Tibial nerve (tissue), 4 donors: ENCODE results near the gene KCNMA1. TPM values are rescaled to one million over a fixed set of nuclear protein-coding genes. Genes with fewer than 3 reads are reported as not detected.

Experiments used
- DNase-seq, 2 donors: peaks; one replicate each; pipeline ENCODE4 v3.0.0-alpha.2; 2019; ENCODE audit warnings: low spot score in 2 of 2
- H3K27ac ChIP-seq, 4 donors: fragments of 200-600 bp; sonication (generic) in 3 of 4; one replicate each; pipeline ENCODE4 v1.5.1; 2017 to 2019; ENCODE audit warnings: mild to moderate bottlenecking in 1 of 4
- H3K27me3 ChIP-seq, 2 donors: fragments of 200-600 bp; sonication (generic) in 1 of 2; one replicate each; pipeline versions ENCODE4 v1.5.1 to v1.6.0; 2017 to 2019
- H3K36me3 ChIP-seq, 3 donors: fragments of 200-600 bp; sonication (generic); one replicate each; pipeline ENCODE4 v1.5.1; 2018 to 2019
- H3K4me1 ChIP-seq, 4 donors: fragments of 200-600 bp; sonication (generic) in 3 of 4; one replicate each; pipeline ENCODE4 v1.5.1; 2017 to 2019
- H3K4me3 ChIP-seq, 4 donors: fragments of 200-600 bp; sonication (generic) in 3 of 4; one replicate each; pipeline ENCODE4 v1.5.1; 2017 to 2019; ENCODE audit warnings: mild to moderate bottlenecking in 1 of 4, moderate library complexity in 1 of 4
- H3K9me3 ChIP-seq, 4 donors: fragments of 200-600 bp; sonication (generic) in 3 of 4; one replicate each; pipeline ENCODE4 v1.5.1; 2017 to 2019
- EP300 ChIP-seq, 2 donors: sonication (generic); formaldehyde crosslinking; IDR thresholded peaks; one replicate each; pipeline ENCODE4 v1.6.1; 2017; ENCODE audit warnings: antibody characterized with exemption in 2 of 2, mild to moderate bottlenecking in 1 of 2
- POLR2A ChIP-seq, 2 donors: fragments of 450-650 bp; IDR thresholded peaks; one replicate each; pipeline ENCODE4 v1.6.1; 2017; ENCODE audit warnings: antibody characterized with exemption in 2 of 2, mild to moderate bottlenecking in 2 of 2, moderate library complexity in 2 of 2
- WGBS, 2 donors: methylation state at CpG; one replicate each; pipeline ENCODE4 v1.1.5; 2018; 5-methylcytosine and 5-hydroxymethylcytosine counted together
- total RNA-seq, 4 donors: library from RNA; depleted of rRNA; stranded (reverse); fragments of >200 nt; gene quantifications; one replicate each; pipeline ENCODE4 v1.1.0, GENCODE V29; 2016
- TF ChIP-seq, protein P1 (sequence below), 5 experiments: fragments of 200-600 bp in 3 of 5; fragments of 450-650 bp in 2 of 5; sonication (generic) in 3 of 5; IDR thresholded peaks; one replicate each; pipeline ENCODE4 v1.5.1; 2016 to 2019; ENCODE audit warnings: antibody characterized with exemption in 5 of 5, mild to moderate bottlenecking in 3 of 5, moderate library complexity in 2 of 5

KCNMA1 gene
- total RNA-seq, 4 donors from 2014 or later = 10.2 to 19.9 (median 13.7) TPM

DNA sequence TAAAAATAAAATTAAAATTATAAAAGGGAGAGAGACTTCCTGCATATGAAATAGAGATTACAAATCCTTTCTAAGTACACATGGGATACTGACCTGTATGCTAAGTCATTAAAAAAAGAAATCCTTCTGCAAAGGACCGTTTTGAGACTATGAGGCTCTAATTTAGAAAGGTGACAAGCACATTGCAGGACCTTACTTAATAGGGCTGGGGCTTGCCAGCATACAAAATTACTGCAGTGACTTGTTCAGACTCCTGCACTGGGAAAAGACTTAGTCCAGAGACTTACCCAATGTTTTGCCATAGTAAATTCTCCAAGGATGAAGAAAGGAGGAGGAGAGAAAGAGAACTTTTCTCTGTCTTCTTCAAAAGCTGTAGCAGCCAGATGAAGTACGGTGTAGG lies 193.6 kb downstream of the KCNMA1 start:
- no peaks in the 10 kb centered on the region for H3K27me3 ChIP-seq
- no peaks in the 10 kb centered on the region for H3K9me3 ChIP-seq
- TF ChIP-seq POLR2A (IDR thresholded peaks at IDR 0.05) (no peak), EP300 (IDR thresholded peaks at IDR 0.05) (no peak)
- no peak overlapping the region for H3K4me3 ChIP-seq
- H3K27ac ChIP-seq = no peak overlapping the region
- 75 to 77% methylated on average over 2 of the region's 2 CpGs for WGBS, 2 donors
- no peaks in the 10 kb centered on the region for H3K36me3 ChIP-seq
- no peaks in the 10 kb centered on the region for H3K4me1 ChIP-seq
- DNase-seq = no peak

DNA sequence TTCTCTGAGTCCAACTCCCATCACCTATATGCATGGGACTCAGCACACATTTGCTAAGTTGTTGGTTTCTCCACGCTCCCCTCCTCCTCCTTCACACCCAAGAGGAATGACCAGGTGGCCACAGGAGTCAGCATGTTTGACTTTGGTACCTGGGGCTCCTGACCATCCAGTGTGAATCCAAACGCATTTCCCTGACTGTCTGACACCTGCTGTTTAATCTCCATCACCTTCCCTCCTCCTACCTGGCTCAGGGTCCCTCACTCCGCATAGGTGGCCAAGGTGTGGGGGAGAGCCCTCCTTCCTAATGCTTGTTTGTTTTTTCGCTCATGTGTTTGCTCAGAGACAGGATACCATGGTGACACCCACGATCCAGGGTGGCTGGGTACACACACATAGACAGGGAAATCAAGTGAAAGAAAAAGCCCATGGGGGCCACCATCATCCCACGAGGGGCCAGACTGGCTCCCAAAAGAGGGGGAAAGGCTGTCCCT lies 194.9 kb downstream of the KCNMA1 start:
- TF ChIP-seq, protein P1, sequence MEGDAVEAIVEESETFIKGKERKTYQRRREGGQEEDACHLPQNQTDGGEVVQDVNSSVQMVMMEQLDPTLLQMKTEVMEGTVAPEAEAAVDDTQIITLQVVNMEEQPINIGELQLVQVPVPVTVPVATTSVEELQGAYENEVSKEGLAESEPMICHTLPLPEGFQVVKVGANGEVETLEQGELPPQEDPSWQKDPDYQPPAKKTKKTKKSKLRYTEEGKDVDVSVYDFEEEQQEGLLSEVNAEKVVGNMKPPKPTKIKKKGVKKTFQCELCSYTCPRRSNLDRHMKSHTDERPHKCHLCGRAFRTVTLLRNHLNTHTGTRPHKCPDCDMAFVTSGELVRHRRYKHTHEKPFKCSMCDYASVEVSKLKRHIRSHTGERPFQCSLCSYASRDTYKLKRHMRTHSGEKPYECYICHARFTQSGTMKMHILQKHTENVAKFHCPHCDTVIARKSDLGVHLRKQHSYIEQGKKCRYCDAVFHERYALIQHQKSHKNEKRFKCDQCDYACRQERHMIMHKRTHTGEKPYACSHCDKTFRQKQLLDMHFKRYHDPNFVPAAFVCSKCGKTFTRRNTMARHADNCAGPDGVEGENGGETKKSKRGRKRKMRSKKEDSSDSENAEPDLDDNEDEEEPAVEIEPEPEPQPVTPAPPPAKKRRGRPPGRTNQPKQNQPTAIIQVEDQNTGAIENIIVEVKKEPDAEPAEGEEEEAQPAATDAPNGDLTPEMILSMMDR (IDR thresholded peaks at IDR 0.05) = no peak
- no peak for TF ChIP-seq EP300 (IDR thresholded peaks at IDR 0.05)
- no peak for TF ChIP-seq POLR2A (IDR thresholded peaks at IDR 0.05)
- Histone ChIP-seq H3K27ac (no peak overlapping the region), H3K4me3 (no peak overlapping the region), H3K9me3 (no peaks in the 10 kb centered on the region), H3K27me3 (no peaks in the 10 kb centered on the region), H3K36me3 (no peaks in the 10 kb centered on the region), H3K4me1 (no peaks in the 10 kb centered on the region)
- DNase-seq = no peak
- WGBS, 2 donors = 78 to 83% methylated on average over 6 of the region's 6 CpGs

DNA sequence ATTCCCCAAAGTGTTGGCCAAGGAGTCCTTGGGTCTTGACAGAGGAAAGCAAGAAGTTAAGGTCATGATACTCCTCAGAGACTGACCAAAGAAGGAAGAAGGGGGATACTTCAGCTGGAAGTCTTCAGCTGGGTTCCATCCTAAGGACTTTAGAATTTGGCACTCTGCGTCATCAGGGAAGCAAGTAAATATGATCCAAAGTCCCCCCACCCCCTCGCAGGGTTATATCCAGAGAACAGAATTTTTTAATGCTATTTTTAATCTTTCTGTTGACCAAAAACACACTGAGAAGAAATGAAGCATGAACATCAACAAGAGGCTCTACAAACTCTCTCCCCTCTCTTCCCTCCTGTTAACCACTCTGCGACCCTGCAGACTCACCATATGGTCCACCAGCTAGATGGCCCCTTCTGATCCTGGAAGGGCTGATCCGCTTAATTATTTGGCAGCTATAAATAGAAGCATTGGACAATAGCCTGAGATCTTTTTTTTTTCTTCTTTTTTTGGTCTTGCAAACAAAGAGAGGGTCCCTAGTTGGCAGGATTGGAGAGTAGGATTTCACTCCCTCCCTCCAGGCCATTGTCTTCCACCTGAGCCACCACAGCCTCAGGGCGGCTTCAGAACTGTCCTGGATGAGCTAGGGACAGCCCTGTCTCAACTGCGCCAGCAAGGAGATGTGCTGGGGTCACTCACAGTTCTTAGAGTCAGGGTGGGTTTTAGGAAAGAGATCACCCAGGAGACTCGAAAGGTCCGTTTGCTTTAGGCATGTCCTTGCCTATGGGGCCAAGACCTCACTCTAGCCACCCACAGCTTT lies 196.0 kb downstream of the KCNMA1 start:
- Histone ChIP-seq H3K4me3 (no peak overlapping the region), H3K27ac (no peak overlapping the region), H3K27me3 (no peaks in the 10 kb centered on the region), H3K9me3 (no peaks in the 10 kb centered on the region), H3K4me1 (no peaks in the 10 kb centered on the region), H3K36me3 (no peaks in the 10 kb centered on the region)
- no peak for DNase-seq
- TF ChIP-seq POLR2A (IDR thresholded peaks at IDR 0.05) (no peak), EP300 (IDR thresholded peaks at IDR 0.05) (no peak)
- TF ChIP-seq, protein P1 (IDR thresholded peaks at IDR 0.05) = no peak
- WGBS, 2 donors = 69 to 75% methylated on average over 5 to 8 of the region's 8 CpGs

DNA sequence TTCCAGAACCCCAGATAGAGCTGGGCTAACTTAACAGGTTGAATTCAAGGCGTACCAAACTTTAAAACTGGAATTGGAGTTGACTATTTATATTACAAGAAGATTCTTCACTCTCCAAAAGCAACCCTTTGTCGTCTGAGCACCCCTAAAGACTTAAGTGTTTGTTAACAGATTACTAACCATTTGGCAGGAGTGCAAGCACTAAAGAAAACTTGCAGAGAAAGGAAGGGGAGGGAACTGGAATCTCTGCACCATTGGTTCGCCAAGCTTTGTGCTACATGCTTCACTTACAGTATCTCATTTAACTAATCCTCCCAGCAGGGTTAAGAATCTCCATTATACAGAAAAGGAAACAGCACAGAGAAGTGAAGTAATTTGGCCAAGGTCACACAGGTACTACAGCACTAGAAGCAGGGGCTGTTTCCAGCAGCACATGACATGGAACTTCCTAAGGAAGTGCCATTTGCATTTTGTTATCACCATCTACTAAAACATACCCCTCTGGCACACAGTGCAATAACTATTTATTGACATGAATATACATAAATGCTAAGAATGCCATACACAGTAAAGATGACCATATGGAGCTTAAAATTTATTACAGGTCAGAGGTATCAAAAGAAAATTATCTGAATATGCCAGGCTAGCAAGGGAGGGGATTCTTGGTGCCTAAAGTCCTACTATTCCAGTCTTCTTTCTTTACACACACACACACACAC lies 201.2 kb downstream of the KCNMA1 start:
- no peak overlapping the region for H3K4me3 ChIP-seq
- 68 to 69% methylated on average over 3 of the region's 3 CpGs for WGBS, 2 donors
- no peaks in the 10 kb centered on the region for H3K27me3 ChIP-seq
- H3K9me3 ChIP-seq = no peaks in the 10 kb centered on the region
- H3K4me1 ChIP-seq = no peaks in the 10 kb centered on the region
- H3K27ac ChIP-seq = no peak overlapping the region
- TF ChIP-seq, protein P1 (IDR thresholded peaks at IDR 0.05) = no peak
- TF ChIP-seq EP300 (IDR thresholded peaks at IDR 0.05) (no peak), POLR2A (IDR thresholded peaks at IDR 0.05) (no peak)
- DNase-seq = no peak
- no peaks in the 10 kb centered on the region for H3K36me3 ChIP-seq

DNA sequence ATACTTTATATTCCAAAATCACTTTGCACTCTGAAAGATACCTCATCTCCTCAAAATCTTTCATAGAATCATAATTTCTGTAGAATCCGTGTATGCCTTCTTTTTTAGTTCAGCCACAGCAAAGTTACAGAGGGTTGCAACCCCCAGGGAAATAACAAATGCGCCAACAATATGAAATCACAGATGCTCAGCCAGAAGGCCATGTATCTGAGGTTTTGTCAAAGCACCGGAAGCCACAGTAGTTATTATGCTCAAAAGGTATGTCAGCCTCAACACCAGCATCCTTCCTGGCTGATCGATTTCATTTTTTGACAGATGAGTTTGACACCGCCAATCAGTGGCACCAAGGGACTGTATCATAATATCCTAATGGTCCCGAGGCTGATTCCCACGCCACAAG lies 204.1 kb downstream of the KCNMA1 start:
- TF ChIP-seq, protein P1 (IDR thresholded peaks at IDR 0.05) = no peak
- TF ChIP-seq POLR2A (IDR thresholded peaks at IDR 0.05) = no peak
- WGBS, 2 donors = 75 to 85% methylated on average over 7 of the region's 7 CpGs
- Histone ChIP-seq H3K27me3 (no peaks in the 10 kb centered on the region), H3K4me3 (no peak overlapping the region), H3K36me3 (no peaks in the 10 kb centered on the region), H3K9me3 (no peaks in the 10 kb centered on the region), H3K4me1 (no peaks in the 10 kb centered on the region), H3K27ac (no peak overlapping the region)
- DNase-seq = no peak
